Effector CD8-positive, alpha-beta T cell (primary cell): Measurements from ENCODE around the gene RAB8A.

Experiments
- DNase-seq: peaks from one replicate; lab custom pipeline; 2025; lab: John Stamatoyannopoulos, UW

Gene RAB8A

GRCh38 chr19:16180611-16181010, 68.9 kb downstream of the RAB8A start:
- DNase-seq: no peak
